SK-N-SH (cell line): ENCODE results near the gene PAPSS2.

ENCODE experiments used
- GABPA ChIP-seq: IDR thresholded peaks from 2 replicates; pipeline ENCODE4 v1.4.0; 2012; ENCODE audit warnings: low read depth, mild to moderate bottlenecking
- MXI1 ChIP-seq: IDR thresholded peaks from 2 replicates; pipeline ENCODE4 v1.6.1; 2012; ENCODE audit warnings: mild to moderate bottlenecking, low read depth, low read length, improper control_type of control experiment
- POLR2AphosphoS5 ChIP-seq: IDR thresholded peaks from 2 replicates; pipeline ENCODE4 v1.6.1; 2012; ENCODE audit warnings: low read depth, low read length
- TAF1 ChIP-seq: IDR thresholded peaks from 2 replicates; pipeline ENCODE4 v1.6.1; 2012; ENCODE audit warnings: low read depth, mild to moderate bottlenecking, low read length, moderate library complexity, borderline replicate concordance

DNA sequence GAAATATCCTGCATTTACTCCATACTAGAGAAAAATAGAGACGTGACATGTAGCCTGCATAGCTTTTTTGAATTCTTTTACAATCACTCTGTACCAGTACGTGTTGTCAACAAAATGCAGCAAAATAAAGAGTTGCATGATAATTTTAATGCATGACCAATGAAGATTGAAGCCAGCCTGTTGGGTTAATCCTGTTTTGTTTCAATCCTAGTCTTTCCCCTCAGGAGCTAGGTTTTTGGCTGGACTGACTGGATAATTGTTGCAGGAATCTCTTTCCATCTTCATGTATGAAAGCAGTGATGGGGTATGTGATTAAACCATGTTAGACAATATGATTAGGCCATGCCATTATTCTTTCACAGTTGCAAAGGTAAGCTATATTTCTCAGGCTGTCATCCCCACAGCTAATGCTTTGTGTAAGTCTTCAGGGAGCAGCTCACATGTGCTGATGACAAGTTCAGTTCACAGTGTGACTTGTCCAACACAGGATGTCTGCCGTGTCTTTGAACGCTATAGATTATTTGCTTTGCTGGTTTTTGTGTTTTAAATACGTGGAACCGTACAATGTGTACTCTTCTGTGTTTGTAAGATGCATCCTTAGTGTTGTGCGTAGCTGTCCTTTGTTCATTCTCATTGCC lies 24.4 kb downstream of the PAPSS2 start:
- TF ChIP-seq TAF1 = no peak
- no peak for TF ChIP-seq POLR2AphosphoS5
- no peak for TF ChIP-seq MXI1
- TF ChIP-seq GABPA = no peak
